Hippocampal formation (tissue), 2 donors: Measurements from ENCODE around the gene PPP6C.
"Not testable (repeated sequence)": the region's sequence is repeated elsewhere in the genome, so short reads cannot be mapped to it uniquely, and the experiment has no call there.

Experiments
- DNase-seq, 2 donors: peaks; one replicate each; lab custom pipeline; 2025; lab: John Stamatoyannopoulos, UW

PPP6C gene

DNA sequence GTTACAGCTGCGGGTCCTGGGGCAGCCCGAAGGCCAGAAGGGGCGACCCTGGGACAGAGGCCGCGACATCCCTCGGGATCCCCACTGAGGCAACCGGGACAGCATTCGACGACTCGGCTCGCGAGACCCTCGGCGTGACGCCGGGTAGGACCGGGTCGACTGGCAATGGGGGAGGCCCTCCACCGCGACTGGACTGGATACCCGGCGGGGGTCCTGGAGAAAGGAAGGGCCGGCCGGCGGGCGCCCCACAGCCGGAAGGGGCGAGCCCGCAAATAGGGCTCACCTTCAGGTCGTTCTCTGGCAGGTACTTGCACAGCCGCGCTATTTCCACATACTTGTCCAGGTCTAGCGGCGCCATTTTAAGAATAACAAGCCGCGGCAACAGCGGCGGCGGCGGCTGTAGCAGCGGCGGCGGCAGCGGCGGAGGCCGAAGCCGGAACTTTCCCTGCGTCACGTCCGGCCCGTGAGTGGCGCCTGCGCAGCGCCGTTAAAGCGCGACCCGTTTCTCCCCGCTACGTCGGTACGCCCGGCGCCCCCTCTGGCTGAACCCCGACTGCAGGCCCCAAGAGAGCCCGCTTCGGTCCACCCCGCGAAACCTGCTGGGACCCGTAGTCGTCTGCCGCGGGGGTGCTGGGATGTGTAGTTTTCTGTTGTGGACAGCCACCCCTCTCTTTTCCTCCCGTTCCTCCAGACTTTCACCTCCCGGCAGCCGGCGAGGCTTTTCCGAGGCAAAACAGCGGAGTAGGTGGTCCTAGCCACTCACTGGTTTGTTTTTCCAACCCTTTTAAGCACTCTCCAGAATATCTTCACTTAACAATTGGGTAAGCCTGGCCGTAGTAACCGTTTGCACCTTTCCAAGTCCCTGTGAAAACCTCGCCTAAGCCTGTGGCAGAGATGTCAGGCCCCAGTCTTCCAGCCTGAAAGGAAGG, at the start of gene PPP6C:
Gene PPP6C, minus strand, starts transcription at position 443 of the 929 bp plus-strand sequence. Its CDS starts 85 bp downstream, at position 358.
- DNase-seq: peak; percentile 94 to 98

DNA sequence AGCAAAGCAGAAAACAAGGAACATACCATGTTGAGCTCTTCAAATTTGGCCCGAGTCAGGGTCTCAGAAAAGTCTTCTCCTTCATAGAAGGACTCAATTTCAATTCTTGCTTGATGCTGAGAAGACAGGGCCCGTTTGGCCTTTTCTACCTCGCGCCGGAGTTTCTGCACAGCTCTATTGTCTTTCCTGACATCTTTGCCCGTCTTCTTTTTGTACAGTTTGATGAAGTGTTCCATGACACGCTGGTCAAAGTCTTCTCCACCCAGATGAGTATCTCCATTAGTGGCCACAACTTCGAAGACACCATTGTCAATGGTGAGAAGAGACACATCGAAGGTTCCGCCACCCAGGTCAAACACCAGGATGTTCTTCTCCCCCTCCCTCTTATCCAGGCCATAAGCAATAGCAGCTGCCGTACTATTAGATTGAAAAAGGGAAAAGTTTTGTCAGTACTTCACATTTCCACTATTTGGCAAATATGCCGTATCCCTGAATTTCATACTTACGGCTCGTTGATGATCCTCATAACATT, 49.4 kb upstream of the PPP6C start:
- DNase-seq: no peak

GRCh38 chr9:125238127-125238914, 48.7 kb upstream of the PPP6C start:
- DNase-seq: no peak

DNA sequence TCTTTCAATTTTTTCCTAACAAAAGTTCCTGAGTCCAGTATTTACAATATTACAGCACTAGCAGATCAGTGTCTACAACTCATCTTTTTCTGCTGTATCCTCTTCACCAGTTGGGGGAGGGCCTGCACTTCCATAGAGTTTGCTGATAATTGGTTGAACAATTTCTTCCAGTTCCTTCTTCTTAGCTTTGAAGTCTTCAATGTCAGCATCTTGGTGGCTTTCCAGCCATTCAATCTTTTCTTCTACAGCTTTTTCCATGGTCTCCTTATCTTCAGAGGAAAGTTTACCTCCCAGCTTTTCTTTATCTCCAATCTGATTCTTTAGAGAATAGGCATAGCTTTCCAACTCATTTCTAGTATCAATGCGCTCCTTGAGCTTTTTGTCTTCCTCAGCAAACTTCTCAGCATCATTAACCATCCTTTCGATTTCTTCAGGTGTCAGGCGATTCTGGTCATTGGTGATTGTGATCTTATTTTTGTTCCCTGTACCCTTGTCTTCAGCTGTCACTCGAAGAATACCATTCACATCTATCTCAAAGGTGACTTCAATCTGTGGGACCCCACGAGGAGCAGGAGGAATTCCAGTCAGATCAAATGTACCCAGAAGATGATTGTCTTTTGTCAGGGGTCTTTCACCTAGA, 47.0 kb upstream of the PPP6C start:
- DNase-seq: not testable (repeated sequence)

GRCh38 chr9:125235804-125236519, 46.4 kb upstream of the PPP6C start:
- DNase-seq: no peak

DNA sequence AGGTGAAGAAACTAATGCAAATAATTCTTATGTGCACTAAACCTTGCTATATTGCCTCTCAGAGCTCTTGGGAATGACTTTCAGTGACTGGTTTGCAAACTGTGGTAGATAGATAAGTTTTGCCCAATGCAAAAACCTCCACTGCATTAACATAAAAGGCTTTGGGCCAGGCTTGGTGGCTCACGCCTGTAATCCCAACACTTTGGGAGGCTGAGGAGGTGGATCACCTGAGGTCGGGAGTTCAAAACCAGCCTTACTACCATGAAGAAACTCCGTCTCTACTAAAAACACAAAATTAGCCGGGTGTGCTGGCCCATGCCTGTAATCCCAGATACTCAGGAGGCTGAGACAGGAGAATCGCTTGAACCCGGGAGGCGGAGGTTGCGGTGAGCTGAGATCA, 44.5 kb upstream of the PPP6C start:
- not testable (repeated sequence) for DNase-seq

DNA sequence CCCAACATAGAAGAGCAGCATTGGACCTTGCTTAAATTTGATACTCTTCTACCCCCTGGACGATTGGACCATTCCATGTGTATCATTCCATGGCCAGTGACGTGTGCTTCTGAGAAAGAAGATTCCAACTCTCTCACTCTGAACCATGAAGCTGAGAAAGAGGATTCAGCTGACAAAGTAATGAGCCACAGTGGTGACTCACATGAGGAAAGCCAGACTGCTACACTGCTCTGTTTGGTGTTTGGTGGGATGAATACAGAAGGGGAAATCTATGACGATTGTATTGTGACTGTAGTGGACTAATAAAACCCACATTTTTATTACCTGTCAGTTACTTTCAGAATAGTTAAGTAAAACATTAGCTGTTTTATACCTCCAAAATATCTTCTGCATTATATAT, 44.1 kb upstream of the PPP6C start:
- no peak for DNase-seq

DNA sequence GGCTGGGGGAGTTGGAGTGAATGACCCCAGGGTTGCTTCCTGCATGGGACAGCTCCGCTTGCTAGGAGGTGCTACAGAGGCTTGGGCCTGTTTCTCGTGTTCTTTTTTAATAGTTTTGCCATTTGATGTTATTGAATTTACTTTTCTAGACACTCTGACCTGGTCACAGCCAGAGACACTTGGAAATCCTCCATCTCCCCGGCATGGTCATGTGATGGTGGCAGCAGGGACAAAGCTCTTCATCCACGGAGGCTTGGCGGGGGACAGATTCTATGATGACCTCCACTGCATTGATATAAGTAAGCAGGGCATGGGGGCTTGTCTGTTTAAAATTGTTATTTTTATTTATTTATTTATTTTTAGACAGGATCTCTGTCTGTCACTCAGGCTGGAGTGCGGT, 38.2 kb upstream of the PPP6C start:
- no peak for DNase-seq

- not testable (repeated sequence) for DNase-seq
These were observed 35.3 kb upstream of the PPP6C start for GRCh38 chr9:125224858-125225257.

DNA sequence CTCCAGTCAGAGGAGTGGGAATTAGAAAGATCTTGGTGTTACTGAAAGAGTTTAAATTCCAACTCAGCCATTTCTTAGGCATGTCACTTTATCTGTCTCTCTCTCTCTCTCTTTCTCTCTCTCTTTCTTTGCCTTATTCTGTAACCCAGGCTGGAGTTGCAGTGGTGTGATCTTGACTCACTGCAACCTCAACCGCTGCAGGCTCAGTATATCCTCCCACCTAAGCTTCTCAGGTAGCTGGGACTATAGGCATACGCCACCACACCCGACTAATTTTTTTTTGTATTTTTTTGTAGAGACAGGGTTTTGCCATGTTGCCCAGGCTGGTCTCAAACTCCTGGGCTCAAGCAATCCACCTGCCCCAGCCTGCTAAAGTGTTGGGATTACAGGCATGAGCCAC, 29.0 kb upstream of the PPP6C start:
- DNase-seq: no peak

- no peak for DNase-seq
These were observed 24.6 kb upstream of the PPP6C start for GRCh38 chr9:125214186-125214585.

DNA sequence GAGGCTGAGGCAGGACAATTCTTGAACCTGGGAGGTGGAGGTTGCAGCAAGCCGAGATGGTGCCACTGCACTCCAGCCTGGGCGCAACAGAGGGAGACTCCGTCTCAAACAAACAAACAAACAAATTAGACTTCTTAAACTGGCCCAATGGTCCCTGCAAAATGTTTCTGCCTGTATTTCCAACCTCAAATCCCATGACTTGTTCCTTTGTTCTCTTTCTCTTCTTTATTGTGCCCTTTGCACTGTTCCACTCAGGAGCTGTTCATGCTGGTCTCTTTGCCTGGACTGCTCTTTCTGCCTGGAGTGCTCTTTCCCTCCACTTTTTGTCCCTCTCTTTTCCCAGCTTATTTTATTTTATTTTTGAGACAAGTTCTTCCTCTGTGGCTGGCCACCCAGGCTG, 14.9 kb upstream of the PPP6C start:
- DNase-seq: no peak

DNA sequence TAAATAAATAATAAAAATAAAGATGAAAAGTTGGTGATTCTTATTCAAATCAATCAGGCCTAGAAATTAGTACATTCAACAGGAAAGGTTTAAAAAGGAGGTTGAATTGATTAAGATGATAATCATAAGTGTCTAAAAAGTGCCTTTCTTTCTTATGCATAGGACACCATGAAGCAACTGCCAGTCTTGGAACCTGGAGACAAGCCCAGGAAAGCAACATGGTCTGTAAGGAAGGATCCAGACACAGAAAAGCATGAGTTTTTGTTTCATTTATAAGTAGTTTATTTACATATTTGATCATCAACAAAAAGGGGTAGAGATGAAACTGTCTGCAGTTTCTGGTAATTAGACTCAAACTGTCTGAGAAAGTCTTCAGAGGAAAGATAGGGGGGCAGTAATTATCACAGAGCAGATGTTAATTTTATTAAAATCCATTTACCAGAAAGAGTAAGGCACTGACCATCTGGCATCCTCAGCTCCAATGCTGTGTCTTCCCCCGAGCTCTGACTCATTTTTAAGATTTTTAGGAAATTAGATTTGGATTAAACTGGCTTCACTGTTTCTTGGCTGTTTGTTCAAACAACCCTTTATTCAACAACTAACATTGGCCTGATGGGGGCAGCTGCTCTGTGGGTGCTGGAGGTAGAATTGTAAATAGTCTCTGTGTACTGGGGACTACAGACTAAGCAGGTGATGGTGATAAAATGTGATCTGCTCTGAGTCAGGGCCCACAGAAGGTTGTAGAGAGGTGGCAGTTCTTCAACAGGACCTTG, 13.4 kb upstream of the PPP6C start:
- no peak for DNase-seq

DNA sequence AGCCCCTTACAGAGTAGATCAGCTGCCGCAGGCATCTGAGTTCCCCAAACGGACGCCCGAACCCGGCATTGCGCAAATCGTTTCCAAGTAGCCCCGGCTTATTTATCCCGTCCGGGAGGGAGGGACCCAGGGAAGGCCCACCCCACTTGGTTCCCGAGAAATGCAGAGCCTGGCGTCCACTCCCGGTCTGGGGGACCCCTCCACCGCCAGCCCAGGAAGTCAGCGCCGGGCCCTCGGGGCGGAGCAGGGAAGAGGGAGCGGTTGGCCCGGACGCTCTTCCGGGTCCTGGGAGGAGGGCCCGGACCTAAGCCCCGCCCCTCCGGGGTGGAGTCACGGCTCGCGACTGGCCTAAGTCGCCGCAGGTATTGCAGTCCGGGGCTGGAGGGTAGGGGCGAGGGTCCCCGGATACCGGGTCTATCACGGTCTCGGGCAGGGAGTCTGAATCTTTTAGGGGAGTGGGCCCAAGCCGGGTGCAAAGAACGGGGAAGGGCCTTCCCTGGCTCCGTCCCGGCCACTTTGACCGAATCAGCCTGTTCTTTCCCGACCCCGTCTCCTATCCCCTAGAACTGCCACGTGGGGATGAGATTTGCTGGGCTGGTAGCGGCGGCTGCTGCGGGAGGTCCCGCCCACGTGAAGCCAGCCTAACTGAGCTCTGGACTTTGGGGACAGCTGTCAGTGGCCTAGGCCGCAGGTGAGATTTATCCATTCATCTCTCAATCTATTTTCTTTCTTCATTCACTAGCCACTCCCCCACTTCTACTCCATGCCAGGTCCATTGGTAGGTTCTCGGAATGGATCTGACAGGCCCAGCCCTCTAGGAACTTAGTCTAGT, 10.8 kb upstream of the PPP6C start, which contains the start of gene RABEPK:
Gene RABEPK, plus strand, starts transcription at position 327 of the 832 bp plus-strand sequence. CDS start 2,472 bp downstream, outside the sequence.
- peak; percentile 85 to 90 for DNase-seq

DNA sequence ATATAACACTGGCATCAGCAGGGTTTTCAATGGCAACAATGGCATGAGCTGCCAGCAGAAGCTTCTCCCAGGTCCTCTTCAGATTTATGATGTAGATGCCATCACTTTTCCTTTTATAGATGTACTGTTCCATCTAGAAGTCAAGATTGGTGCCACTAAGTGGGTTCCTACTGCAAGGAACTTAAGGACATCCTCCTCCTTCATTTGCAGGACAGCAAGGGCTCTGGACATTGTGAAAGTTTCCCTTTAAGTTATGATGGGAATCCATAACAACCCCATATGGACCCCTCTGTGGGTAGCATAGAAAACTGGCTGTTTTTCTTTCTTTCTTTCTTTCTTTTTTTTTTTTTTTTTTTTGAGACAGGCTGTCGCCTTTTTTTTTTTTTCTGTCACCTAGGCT, 6.0 kb upstream of the PPP6C start:
- not testable (repeated sequence) for DNase-seq

GRCh38 chr9:125194466-125194865, 4.9 kb upstream of the PPP6C start:
- not testable (repeated sequence) for DNase-seq

GRCh38 chr9:125190361-125190801, 778 bp upstream of the PPP6C start:
- no peak for DNase-seq

DNA sequence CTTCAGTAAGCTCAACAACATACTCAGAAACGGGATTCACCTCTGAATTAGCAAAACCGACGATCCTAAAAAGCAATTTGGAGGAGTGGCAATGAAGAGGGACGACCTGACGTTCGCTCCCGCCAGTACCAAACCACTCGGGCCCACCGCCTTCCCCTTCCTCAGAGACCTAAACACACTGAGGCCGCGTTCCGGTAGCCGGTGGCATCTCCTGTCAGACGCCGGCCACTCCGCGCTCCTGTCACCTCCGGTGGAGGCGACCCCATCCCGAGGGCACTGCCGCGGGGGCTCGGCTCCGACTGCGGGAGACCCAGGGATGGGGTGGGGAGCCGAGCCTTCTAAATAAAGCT, 617 bp downstream of the PPP6C start:
- no peak for DNase-seq

GRCh38 chr9:125183561-125183960, 6.0 kb downstream of the PPP6C start:
- DNase-seq: no peak

GRCh38 chr9:125183054-125183453, 6.5 kb downstream of the PPP6C start:
- no peak for DNase-seq
